Skin of body (tissue), 2 donors: Measurements from ENCODE around the gene RPS6KA2. TPM values are rescaled to one million over a fixed set of nuclear protein-coding genes. Genes with fewer than 3 reads are reported as not detected.
A peak's percentile ranks its signal among the peaks of the same experiment; 100 is the strongest.
"Not testable (repeated sequence)": the region's sequence is repeated elsewhere in the genome, so short reads cannot be mapped to it uniquely, and the experiment has no call there.

Source experiments
- DNase-seq: peaks from one replicate; lab custom pipeline; 2025; lab: John Stamatoyannopoulos, UW
- total RNA-seq: library from RNA; depleted of rRNA; stranded (reverse); fragments of >200 nt; gene quantifications from one replicate; pipeline ENCODE4 v1.2.3, GENCODE V29; 2014

The RPS6KA2 gene
- total RNA-seq, 1 donor from 2014 or later: 11.7 TPM

DNA sequence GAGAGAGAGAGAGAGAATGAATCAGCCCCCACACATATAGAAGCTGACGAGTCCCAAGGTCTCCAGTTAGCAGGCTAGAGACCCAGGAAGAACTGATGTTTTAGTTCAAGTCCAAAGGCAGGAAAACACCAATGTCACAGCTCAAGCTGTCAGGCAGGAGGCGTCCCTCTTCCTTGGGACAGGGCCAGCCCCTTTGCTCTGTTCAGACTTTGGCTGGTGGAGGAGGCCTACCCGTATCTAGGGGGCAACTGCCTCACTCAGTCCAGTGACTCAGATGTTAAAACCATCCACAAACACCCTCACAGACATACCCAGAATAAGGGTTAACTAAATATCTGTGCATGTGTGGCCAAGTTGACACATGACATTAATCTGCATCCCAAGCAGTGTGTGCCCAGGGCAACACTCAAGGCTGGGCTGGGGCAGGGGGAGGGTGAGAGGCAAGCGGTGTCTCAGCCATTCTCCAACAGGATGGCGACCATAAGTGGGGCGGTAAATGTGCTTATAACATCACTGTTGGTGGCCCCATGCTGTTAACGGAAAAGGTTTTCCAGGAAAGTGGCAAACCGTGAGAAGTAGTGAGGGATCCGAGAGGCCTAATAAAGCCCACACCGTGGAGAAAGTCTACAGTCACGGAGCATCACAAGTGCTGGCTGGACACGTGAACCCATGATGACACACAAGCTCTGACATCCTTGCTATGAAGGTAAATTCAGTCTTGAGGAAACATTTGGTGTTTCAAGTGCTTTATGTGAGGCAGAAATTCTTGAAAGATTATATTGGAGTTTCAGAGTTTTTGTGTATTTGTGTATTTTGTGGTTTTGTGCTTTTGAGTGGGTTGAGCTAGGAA lies 68.7 kb downstream of the RPS6KA2 start:
- no peak for DNase-seq

DNA sequence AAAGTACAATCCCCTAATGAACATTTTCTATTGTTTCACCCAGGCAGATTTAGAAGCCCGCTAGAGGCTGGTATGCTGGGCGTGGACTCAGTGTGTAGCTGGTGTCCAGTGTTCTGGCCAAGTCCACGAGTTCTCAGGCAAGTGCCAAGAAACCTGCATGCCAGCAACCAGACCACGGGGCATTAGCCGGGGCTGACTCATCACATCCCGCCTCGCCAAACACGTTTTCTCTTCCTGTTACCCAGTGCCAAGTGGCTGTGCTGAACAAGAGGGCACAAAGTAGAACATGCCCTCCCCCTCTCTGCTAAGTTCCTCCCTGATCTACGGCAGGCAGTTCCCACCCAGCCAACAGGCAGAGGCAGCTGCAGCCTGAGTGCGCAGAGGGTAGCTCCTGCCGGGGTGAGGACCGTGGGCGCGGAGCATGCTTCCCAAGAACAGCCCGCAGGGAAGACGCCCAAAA lies 70.2 kb downstream of the RPS6KA2 start:
- peak; percentile 27 for DNase-seq

DNA sequence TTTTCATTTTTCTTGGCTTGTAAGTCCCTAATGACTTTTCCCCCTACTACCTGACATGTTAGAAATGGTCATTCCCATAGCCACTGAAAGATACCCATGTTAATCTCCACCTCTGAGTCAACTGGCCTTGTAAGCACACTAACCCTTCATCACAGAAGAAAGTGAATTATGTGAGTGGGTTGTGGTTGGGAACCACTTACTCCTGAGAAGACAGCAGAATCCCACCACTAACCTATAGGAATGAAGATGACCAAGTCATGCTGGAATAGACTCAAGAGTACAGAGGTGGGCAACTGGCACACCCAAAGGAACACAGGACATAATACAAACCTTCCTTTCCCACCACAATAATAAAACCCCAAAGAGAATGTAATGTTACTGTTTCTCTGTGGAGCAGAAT lies 70.7 kb downstream of the RPS6KA2 start:
- no peak for DNase-seq

DNA sequence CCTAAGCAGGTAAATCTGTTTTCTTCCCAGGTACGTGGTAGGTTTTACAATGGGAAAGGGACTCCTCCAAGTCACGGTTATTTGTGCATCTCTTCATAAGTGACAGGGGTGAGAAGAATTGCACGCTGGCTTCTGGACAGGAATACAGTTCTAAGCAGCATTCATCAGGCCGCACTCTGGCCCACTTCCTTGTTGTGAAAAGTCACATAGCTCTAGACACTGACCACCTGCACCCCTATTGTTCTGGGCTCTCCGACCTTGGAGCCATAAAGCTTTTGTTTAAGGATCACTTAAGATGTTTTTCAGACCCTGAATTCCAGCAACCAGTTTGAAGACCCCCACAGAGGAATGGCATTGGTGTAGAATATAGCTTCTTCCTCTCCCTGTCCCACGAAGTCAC lies 72.0 kb downstream of the RPS6KA2 start:
- DNase-seq: no peak

DNA sequence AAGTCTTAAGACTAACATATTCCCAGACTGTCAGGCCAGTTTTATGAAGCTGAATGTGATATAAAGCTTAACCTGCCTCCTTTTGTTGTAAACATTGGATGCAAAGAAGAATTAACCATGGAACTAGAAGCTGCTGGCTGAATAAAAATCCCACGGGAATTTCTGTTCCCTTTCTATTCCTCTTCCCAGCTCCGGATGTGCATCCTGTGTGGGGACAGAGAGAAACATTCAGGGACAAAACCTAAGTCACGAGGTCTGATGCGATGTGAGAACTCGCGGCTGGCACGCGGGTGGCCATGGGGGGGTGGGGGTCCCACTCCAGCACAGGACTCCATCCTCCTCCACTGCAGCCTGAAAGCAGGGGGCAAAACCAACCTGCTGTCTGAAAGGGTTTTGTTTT lies 72.7 kb downstream of the RPS6KA2 start:
- DNase-seq: peak; percentile 54

DNA sequence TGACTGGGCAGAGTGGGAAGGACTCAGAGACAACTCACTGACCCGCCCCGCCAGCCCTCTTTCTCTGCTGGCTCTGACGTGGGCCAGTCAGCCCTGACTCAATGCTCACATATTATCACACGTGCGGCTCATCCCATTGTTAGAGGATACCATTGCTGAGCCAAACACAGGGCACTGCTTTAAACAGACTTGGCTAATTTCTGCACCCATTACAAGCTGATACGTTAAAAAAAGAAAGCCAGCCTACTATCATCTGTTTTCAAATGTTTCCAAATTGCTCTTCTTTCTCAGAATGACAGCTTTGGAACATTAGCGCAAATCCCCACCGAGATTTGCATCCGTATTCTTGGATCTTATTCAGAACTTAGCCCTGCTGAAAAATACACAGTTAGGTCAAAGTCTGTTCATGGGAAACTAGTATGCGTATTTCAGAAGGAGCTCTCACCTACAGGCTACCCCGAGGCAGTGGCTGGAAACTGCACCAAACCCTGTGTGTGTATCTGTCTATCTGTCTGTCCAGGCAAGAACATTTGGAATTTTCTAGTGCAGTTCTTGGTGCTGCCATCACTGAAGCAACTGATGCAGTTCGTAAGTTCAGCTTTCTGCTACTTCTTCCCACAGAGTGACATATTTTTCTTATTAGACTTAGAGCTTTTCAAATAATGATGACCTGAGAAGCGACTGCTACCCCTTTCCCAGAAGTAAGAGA lies 73.3 kb downstream of the RPS6KA2 start:
- DNase-seq: peak; percentile 83

DNA sequence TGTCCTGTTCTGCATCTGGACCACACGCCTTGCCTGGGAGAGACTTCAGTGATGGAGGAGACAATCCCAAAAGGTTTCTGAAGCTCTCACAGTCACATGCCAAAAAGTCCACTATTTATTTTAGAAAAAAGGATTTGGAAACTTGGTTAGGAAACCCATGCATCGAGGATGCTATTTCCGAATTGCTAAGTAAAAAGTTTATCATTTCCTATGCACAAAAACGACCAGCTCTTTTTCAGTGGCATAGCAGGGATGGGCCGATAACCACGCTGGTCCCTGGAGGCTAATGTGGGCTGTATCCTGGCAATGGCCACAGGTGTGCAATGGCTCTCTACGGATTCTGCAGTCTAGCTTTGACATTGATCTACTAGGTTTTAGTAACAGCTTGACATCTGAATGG lies 74.5 kb downstream of the RPS6KA2 start:
- no peak for DNase-seq

DNA sequence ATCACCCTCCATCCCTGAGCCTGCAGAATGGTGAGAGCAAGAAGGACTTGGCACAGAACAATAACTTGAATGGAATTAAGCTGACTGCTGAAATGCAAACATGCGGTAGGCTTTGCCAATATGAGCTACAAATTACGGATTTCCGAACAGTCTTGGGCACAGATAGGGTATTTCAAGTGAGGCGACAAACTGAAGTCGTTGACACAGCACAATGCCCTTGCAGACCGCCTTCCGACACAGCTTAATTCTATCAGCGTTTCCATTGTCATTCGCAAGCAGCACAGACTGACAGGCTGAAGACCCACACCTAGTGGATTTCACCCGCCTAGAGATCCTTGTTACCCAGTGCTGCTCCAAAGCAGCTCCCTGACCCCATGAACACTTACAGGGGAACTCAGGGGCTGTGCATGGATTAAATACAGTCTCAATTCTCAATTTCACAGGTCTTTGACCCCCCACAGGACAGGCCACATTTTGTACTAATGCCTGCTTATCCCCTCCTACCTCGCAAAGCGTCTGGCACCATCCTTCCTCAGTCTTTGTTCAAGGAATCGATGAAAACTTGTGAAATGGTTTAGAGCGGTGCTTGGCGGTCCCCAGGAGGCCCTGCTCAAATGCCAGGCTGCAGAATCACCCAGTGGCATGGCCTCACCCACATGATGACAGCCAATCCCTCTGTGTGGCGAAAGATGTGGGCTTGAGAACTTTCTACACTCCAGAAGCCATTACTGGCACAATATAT lies 75.1 kb downstream of the RPS6KA2 start:
- DNase-seq: no peak

DNA sequence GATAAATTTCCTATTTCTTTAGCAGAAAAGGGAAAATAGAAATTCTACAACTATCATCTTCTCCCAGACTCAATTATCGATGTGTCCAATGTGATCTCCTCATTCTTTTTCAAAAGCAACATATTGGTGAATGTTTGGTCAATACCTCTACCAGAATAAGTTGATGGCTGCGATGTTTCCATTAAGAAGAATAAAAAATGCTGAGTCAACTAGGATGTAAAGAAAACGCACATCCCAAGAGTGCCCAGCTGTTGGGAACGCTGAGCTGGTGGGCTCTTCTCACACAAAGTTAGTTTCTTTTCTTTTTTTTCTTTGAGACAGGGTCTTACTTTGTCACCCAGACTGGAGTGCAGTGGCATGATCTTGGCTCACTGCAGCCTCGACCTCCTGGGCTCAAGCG lies 80.4 kb downstream of the RPS6KA2 start:
- DNase-seq: no peak

DNA sequence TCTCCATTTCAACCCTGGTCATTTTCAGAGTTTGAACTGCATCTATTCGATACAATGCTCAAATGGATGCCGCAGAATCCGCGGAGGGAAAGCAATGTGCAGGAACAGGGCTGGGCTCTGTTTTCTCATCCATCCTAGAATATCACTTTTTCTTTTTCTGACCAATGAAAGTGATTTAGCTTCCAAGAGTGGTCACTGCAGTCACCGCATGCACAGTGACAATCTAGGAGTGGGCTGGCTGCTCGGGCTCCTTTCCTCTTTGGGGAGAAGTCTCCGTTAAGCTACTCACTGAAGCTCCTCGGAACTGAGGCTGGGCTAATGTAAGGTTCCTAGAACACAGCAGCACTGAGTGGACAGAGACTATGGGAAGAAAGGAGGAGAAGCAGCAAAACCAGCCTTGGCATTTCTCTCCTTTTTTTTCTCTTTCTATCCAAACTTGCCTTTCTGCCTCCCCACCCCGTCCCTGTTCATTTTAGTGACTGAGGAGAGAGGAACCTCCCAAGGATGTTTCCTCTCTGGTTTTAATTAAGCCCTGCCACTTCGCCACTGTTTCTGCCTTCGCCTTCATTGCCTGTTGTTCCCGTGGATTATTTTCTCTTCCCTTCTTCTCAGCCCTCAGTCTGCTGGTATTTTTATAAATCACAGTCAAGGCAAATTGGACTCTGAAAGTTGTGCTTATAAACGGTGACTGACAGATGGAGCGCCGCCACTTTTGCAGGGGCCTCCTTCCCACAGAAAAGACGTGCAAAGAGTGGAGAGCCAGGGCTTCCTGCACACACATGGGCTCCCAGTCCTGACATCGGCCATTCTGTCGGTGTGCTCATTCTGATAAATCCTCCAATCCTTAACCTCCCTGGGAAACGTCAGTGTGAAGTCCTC lies 81.7 kb downstream of the RPS6KA2 start:
- DNase-seq: peak; percentile 20

DNA sequence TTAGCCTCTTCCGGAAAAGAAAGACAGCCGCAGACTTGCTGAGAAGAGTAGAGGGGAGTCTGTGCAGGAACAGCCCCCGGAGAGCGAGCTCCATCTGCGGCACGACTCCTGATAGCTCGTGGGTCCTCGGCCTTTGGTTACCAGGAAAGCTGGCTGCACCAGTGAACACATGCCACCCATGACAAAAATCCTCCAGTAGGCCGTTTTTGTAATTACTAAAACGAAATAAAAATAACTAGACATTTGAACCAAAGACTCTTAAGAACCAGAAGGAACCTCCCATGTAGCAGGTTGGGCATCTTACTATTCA lies 82.8 kb downstream of the RPS6KA2 start:
- no peak for DNase-seq

DNA sequence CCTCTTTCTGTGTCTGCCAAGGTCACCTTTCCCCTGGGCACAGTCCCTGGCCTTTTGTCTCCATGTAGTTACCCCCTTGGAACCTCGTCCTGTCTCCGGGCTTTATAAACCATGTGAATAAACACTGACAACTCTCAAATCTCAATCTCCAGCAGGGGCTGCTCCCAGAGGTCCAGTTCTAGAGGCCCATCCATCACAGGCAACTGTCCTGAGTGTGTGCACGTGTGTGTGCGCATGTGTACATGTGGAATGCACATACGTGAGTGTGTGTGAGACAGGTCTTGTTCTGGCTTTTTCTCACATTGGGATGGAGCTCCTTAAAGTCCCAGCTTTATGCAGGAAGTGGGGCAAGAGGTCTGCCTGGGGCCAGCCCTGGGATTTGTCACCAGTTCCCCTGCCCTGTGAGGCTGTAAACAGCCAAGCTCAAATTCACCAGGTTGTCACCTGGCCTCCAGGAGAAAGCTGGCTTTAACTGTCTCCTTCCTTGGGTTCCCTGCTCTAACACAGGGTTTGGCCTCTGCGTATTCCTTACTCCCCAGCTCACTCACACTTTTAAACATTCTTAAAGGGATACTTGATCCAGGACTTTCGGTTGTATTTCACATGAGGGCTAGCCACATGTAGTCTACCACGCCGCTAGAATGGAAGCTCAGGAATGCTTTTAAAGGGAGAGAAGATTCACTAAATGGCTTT lies 83.3 kb downstream of the RPS6KA2 start:
- no peak for DNase-seq

DNA sequence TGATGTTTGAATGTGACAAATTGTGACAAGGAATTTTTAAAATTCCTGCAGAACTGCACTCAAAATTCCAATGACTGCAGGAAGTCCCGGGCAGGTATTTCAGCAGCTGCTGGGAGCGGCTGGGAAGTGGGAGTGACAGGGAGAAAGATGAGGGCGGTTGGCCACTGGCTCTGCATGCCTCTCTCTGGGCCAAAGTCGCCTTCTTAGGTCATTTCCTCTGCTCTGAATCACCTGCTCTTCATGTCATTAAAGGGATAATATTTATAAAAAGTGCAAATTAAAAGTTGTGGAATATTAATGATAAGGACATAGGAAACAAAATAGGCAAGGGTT lies 84.5 kb downstream of the RPS6KA2 start:
- no peak for DNase-seq

DNA sequence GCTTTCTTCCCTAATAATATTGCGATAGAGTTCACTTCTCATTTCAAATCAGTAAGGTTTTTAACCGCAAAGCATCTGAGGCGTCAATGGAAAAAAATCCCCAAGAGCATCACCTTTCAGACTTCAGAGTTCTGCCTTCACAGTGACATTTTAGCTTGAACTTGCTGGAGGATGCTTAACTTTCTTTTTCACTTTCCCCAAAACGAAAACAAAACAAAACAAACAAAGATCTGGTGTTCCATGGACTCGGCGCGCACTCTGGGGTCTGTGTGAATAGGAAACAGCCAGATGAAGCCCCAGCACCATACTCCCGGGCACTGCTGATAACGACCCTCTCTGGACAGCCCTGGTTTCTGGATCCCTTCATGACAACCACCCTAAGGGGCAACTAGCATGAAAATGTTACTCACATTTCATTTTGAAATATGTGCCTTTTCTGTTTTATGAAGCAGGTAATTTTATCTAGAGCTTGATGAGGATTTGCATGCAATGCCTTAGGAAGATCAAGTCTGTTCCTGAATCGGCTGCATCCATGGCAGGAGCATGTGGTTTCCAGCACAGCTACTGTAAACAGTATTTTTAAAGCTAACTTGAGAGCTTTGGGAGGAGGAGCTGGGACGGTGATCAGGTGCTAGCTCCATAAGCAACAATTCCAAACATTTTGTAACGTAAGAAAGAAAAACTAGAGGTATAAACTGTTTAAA lies 85.0 kb downstream of the RPS6KA2 start:
- DNase-seq: no peak

DNA sequence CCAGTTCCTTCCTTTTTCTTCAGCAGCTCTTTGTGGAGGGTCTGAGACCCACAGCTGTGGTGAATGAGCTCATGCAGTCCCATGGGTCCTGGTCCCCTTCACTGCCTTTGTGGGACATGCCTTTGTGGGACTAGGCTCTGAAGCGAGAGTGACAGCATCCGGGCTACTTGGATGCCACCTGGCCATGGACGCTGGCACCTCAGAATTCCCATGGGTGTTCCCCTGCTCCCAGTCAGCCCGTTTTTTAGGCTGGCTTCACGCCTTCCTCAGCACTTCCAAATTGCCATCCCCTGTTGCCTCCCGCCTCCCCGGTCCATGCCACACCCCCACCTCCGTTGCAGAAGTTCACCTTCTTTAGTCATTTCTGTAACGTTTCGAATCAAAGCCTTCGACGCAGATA lies 85.7 kb downstream of the RPS6KA2 start:
- no peak for DNase-seq

DNA sequence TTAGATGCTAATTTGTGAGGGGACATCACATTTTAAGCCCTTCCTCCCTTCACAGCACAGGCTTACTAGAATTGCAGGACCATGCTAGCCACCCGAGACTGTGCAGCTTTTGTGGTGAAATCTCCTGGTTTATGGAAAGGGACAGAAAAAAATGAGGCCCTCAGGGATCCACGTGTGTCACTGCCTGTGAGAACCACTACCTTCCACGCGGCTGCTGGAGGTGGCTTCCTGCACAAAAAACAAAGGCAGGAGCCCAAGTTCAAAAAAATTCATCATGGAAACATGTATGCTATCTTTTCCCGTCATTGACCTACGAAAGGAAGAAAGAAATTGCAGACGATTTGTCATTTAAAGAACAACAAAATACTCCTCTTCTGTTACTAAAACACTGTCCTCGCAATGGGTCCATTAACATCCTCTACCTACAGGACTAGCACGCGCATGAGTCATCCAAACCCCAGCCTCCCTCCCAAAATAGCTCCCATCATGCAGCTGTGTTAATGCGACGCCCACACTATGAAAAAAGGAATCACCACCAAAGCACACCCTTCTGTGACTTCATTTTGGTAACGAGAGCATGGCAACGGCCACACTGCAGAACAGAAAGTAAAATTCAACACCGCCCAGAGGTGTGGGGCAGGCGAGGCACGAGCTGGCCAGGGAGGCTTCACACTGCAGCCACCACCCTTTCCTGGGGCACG lies 86.3 kb downstream of the RPS6KA2 start:
- DNase-seq: no peak

DNA sequence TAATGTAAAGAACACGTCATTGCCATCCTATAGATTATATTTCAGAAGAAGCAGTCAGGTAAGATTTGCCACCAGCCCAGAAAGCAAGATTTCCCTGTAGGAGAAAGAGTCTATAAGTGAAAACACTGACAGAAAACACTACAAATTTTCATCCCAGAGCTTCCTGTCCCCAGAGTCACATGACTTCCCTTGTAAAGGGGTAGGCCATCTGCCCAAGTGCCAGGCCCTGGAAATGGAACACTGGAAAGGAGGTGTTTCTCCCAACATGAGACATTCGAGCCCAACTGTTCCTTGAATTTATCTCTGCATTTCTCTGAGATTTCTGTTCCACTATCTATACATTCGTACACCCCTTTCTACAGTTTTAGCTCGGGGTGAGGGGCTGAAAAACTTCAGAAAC lies 87.5 kb downstream of the RPS6KA2 start:
- DNase-seq: no peak

DNA sequence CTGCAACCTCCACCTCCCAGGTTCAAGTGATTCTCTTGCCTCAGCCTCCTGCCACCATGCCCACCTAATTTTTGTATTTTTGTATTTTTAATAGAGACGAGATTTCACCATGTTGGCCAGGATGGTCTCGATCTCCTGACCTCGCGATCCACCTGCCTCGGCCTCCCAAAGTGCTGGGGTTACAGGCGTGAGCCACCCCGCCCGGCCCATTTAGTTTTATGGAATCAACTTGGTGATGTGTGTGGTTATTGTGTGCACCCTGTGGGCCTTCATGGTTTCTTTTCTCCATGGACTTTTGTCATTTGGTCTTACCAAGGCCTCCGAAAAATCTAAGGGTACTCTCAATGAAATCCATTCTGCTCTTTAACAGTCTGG lies 88.1 kb downstream of the RPS6KA2 start:
- not testable (repeated sequence) for DNase-seq

DNA sequence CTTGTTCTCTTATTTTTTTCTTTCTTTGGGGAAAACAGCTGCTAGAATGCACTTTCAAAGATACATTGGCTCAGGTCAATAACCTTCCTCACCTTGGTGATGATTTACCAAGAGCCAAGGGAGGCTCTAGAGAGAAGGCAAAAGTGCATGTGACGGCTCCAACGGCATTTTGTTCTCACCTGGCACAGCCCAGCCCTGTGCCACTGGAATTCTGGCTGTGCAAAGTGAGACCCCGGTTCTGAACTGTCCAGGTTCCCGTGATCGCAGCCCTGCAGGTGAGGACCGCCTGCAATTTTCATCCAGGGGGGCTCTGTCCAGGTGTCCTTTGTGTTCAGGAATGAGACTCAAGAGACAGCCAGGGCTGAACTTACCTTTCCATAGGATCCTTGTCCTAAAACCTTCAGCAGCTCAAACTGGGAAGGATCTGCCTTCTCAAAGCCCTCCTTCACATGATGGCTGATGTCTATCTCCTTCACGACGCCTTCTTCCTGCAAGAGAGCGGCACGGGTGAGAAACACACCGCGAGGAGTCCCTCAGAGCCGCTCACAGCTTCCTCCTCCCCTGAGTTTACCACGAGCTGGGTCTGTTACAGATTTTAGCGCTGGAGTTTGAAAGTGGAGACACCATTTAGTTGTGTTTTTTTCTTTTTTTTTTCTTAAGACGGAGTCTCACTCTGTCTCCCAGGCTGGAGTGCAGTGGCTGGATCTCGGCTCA lies 88.6 kb downstream of the RPS6KA2 start:
- no peak for DNase-seq
